ENCODE results near the gene PRXL2A.
"Not testable (repeated sequence)": the region's sequence is repeated elsewhere in the genome, so short reads cannot be mapped to it uniquely, and the experiment has no call there.

The PRXL2A gene

GRCh38 chr10:80411681-80412220, 3.4 kb downstream of the PRXL2A start:
- FAIRE-seq = no peak

GRCh38 chr10:80412486-80412885, 4.1 kb downstream of the PRXL2A start:
- no peak for FAIRE-seq

GRCh38 chr10:80413271-80413996, 5.1 kb downstream of the PRXL2A start:
- FAIRE-seq = no peak

GRCh38 chr10:80414142-80414895, 6.0 kb downstream of the PRXL2A start:
- FAIRE-seq = no peak

GRCh38 chr10:80415734-80416478, 7.6 kb downstream of the PRXL2A start:
- FAIRE-seq = no peak

- FAIRE-seq = no peak
Measured at GRCh38 chr10:80416479-80417098, 8.2 kb downstream of the PRXL2A start.

- not testable (repeated sequence) for FAIRE-seq
Measured at GRCh38 chr10:80417256-80417655, 8.9 kb downstream of the PRXL2A start.

GRCh38 chr10:80421050-80421706, 12.8 kb downstream of the PRXL2A start:
- FAIRE-seq = no peak

- FAIRE-seq = no peak
Measured at GRCh38 chr10:80421707-80422536, 13.6 kb downstream of the PRXL2A start.

- no peak for FAIRE-seq
Measured at GRCh38 chr10:80425901-80426300, 17.6 kb downstream of the PRXL2A start.

GRCh38 chr10:80427541-80427940, 19.2 kb downstream of the PRXL2A start:
- FAIRE-seq = no peak

GRCh38 chr10:80429521-80429973, 21.2 kb downstream of the PRXL2A start:
- no peak for FAIRE-seq

- no peak for FAIRE-seq
Measured at GRCh38 chr10:80433134-80433533, 24.8 kb downstream of the PRXL2A start.

GRCh38 chr10:80436446-80437098, 28.2 kb downstream of the PRXL2A start:
- FAIRE-seq = no peak

GRCh38 chr10:80437227-80437626, 28.9 kb downstream of the PRXL2A start:
- FAIRE-seq = no peak

GRCh38 chr10:80441831-80442230, 33.5 kb downstream of the PRXL2A start:
- no peak for FAIRE-seq

- FAIRE-seq = no peak
Measured at GRCh38 chr10:80442879-80443278, 34.5 kb downstream of the PRXL2A start.

- FAIRE-seq = no peak
Measured at GRCh38 chr10:80443531-80443974, 35.2 kb downstream of the PRXL2A start.

GRCh38 chr10:80444124-80444523, 35.8 kb downstream of the PRXL2A start:
- FAIRE-seq = no peak

GRCh38 chr10:80444646-80445319, 36.4 kb downstream of the PRXL2A start:
- no peak for FAIRE-seq
